Nucleus accumbens (tissue), 56 donors: ENCODE results near the gene SUZ12.
"Not testable (repeated sequence)": the region's sequence is repeated elsewhere in the genome, so short reads cannot be mapped to it uniquely, and the experiment has no call there.

Source experiments
- DNase-seq, 56 donors: peaks; one replicate each; lab custom pipeline; 2025; lab: John Stamatoyannopoulos, UW

SUZ12 gene

DNA sequence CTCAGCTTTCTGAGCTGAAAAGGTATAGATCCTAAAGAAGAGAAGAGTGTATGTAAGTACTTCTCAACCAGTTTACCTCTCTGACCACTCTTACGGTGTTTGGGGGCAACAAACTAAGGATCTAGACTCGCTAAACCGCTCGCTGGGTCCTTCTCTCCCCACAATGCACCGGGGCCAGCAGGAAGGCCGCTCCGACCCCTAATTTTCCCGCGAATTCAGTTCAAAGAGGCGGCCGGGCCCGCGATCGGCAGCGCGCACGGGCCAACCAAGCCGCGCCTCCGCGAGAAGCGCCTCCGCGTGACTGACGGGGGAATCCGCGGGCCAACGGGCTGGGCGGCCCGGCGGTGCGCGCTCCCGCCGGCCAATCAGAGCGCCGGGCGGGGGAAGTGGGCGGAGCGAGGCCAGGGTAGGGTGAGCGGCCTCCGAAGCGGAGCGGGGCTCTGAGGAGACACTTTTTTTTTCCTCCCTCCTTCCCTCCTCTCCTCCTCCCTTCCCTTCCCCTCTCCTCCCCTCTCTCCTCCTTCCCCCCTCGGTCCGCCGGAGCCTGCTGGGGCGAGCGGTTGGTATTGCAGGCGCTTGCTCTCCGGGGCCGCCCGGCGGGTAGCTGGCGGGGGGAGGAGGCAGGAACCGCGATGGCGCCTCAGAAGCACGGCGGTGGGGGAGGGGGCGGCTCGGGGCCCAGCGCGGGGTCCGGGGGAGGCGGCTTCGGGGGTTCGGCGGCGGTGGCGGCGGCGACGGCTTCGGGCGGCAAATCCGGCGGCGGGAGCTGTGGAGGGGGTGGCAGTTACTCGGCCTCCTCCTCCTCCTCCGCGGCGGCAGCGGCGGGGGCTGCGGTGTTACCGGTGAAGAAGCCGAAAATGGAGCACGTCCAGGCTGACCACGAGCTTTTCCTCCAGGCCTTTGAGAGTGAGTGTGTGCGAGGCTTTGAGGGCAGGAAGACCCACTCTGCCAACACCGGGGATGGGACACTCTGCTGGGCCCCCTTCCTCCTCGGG lies at the start of gene SUZ12:
TSS of gene SUZ12 (plus strand) at position 393 of the 995 bp plus-strand sequence. CDS start at position 633, 240 bp downstream.
- DNase-seq, result peak in 55 of 56 donors; percentile 25 to 94 (median 77)

DNA sequence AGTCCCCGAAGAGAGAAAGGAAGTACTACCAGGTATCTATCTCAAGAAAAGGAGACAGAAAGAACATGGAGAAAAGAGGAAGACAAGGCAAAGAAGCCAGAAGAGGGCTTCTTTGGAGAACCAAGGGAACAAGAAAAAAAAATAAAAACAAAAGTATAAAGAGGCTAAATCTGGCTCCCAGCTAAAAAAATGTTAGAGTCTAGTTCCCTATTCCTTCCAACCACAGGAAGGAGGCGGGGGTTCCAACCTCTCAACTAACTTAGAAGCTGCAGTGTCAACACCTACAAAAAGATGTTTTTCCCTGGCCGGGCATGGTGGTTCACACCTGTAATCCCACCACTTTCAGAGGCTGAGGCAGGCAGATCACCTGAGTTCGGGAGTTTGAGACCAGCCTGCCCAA lies 48.7 kb upstream of the SUZ12 start:
- DNase-seq, result peak in 5 of 56 donors; percentile 1 to 20 (median 2)

DNA sequence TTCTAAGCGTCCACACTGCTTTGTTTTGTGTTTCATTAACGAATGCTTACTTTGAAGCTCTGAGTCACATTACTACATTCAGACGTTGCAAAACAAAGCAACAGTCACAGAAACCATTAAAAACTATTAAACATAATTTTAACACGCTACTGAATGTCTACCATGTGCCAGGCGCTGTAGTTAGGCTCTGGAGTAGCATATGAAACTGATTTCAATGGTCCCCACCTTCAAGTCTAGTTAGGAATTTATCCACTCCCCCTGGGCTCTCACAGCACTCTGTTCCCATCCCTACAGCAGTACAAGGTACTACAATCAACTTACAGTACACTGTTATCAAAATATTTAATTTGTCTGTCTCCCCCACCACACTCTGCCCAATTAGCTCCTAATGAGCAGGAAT lies 35.9 kb upstream of the SUZ12 start:
- DNase-seq, result no peak

DNA sequence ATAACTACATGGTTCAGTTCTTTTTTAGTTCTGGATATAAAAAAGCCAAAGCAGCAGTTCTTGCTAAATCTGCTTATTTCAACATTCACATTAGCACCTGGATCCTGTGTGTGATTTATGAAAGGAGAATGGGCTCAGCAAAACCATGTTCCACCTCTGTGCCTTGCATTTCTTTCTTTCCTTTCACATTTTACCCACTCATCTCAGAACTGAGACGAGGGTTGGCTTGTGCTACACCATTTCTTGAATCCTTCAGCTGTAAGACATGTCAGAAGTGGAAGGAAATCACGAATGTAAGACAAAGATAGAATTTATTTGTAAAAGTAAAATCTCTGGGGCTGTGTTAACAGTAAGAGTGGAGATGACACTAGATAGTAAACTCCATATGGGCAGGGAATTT lies 34.1 kb upstream of the SUZ12 start:
- no peak for DNase-seq

DNA sequence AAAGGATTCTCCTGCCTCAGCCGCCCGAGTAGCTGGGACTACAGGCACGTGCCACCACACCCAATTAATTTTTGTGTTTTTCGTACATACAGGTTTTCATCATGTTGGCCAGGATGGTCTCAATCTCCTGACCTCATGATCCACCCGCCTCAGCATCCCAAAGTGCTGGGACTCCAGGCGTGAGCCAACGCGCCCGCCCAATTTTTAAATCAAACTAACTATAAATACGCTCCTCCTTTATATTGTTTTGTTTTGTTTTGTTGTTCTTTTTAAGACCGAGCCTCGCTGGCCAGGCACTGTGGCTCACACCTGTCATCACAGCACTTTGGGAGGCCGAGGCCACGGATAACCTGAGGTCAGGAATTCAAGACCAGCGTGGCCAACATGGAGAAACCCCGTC lies 33.4 kb upstream of the SUZ12 start:
- DNase-seq, result no peak

DNA sequence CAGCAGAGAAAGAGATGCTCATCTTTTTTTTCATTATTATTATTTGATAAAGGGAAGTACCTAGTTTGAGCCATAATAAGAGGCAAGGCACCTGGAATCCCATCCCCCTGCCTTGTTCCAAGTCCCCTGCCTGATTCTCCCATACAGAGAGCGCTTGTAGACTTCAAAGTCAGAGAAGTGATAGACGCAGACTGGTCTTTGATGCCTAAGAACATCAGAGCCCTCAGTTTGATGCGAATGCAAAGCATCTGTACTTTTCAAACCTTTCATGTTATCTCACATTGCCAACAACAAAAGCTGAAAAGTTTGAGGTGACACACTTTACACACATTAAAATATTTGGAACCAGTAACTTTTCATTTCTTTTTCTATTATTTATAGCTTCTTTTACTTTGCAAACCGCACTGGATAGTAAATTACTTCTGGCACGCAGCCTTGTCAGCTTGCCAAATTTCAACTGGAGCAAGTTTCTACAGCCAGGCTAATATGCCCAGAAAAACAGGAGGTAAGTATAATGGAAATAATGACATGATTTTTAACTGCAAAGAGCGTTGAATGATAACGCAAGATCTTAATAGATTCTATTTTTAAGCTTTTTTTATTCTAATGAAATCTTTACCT lies 29.4 kb upstream of the SUZ12 start:
- DNase-seq, result peak in 6 of 56 donors; percentile 2 to 30 (median 7)

DNA sequence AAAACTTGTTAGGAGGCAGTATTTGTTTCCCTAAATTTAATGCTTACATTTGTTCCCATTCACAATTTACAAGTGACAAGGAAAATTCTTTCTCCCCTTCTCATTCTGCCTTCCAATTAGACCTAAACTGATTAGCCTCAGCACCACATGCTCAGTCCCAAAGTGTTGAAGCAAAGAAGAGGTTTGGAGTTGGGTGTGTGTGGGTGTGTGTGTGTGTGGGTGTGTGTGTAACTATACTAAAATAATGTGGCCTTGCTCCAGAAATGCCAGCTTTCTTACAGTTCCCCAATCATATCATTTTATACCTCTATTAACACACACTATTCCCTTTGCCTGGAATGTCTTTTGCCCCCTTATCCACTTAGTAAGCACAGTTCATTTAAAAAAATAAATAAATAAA lies 28.4 kb upstream of the SUZ12 start:
- no peak for DNase-seq

DNA sequence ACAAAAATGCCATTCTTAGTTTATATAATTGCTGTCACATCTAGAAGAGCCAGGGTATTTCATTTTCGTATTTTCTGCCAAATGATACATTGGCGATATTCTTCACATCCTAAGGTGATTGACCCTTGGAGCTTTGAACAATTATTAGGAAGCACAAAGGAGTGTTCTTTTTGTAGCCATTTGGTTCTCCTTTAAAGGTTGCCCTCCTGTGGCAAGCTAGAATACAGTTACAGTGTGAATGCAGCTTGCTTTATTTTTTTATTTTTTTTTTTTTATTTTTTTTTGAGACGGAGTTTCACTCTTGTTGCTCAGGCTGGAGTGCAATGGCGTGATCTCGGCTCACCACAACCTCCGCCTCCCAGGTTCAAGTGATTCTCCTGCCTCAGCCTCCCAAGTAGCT lies 24.1 kb upstream of the SUZ12 start:
- DNase-seq, result not testable (repeated sequence)

DNA sequence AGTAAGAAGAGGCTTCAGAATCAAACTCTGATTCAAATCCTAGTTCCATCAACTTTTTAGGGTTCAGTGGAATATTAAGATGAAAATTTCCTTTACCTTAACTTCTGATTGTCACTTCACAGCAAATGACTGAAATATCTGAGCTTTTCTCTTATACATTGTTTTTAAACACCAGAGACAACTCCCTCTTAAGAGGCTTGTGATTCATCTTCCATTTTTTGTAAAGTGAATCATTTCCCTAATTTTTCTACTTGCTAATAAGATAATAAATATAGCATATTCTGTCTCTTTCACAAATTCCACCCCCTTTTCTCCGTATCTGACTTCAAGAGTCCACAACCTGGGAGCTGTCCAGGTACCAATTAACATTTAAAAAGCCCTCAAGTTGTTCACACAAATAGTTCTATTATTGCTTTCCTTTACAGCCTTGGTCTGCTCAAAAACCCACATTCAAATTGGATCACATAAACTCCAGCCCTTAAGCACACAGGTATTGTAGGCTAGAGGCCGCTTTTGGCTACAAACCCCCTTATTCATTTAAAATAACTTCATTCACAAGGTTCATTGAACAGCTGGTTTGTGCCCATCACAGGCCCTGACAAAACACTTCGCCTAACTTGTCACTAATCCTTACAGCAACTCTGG lies 21.2 kb upstream of the SUZ12 start:
- DNase-seq, result no peak

DNA sequence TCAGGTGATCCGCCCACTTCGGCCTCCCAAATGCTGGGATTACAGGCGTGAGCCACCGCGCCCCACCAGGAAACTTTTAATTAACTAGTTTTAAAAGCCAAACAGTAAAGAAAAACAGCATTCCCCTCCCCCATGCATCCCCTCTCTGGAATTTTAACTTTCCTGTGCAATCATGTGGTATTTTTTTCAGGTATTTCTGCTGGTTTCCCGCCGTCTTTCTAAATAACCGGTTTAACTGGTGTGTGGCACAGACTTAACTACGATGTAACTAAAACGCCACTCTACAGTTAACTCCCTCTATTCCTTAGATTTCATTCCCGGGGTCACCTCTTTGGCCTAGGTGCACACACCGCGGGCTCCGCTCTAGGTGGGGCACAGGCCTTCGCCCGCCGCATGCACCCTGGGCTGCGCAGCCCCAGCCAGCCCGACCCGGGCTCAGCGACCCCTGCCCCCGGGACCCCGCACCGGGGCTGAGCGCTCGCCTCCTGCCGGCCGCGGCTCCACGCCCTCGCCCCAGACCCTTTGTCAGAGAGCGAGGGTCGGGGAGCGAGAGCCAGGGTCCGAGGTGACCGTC lies 20.2 kb upstream of the SUZ12 start:
- DNase-seq, result no peak

DNA sequence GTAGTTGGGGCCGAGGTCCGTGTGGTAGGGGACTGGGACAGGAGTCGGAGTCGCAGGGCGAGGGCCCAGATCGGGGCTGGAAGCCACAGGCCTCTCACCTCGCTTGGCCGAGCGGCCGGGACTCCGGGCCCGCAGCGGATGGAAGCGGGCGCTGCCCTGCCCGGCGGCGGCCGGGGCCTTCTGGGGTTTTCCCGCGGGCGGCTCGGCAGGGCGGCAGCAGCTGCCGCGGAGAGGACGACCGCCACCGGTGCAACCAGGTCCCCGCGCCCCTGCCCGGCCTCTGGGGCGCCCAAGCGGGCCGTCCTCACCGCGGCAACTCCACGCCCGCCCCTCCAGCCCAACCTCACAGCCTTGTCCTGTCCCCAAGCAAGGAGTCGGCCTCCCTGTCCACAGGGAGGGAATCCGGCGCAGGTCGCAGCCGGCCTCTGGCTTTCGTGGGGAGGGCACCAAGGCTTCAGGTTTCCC lies 19.7 kb upstream of the SUZ12 start:
- no peak for DNase-seq

DNA sequence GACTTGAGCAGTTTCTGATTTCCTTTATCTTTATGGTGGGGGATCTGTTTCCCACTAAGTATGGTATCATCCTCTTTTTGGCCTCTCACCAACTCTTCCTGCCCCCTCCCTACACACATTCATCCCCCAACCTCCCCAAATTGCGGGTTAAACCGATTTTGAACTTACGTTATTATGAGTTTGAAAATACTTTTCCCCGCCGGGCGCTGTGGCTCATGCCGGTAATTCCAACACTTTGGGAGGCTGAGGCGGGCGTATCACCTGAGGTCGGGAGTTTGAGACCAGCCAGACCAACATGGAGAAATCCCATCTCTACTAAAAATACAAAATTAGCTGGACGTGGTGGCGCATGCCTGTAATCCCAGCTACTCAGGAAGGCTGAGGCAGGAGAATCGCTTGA lies 19.1 kb upstream of the SUZ12 start:
- DNase-seq, result not testable (repeated sequence)

DNA sequence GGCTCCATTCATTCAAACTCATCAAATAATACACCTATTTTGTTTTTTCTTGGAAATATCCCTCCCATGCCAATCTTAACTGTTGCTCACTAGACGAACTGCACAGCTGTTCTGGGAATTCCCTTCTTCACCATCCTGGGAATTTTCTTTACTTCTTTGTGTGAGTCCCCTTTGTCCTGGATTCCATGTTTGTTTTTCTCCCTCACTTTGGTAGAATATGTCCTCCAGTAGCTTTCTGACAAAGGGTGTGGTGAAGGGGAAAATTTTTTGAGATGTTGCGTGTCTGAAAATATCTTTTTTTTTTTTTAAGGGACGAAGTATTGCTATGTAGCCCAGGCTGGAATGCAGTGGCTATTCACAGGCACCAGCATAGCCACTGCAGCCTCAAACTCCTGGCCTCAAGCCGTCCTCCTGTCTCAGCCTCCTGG lies 18.1 kb upstream of the SUZ12 start:
- no peak for DNase-seq

DNA sequence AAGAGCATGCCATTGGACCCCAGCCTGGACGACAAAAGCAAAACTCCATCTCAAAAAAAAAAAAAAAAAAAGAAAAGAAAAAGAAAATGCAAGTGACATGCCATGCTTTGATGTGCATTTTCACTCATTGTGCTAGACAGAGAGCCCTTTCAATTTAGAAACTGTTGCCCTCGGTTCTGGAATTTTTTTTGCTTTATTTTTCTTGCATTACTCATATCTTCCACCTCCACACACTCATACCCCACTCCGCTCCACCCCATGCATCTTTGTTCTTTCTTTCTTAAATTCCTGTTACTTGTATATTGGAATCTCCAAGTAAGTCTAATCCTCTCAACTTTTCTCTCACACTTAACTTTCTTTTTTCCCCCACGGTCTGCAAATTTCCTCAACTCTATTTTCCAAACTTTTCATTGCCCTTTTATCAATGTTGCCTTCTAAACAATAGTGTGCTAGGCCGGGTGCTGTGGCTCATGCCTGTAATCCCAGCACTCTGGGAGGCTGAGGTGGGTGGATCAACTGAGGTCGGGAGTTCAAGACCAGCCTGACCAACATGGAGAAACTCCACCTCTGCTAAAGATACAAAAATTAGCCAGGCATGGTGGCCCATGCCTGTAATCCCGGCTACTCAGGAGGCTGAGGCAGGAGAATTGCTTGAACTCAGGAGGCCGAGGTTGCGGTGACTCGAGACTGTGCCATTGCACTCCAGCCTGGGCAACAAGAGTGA lies 16.8 kb upstream of the SUZ12 start:
- DNase-seq, result peak in 2 of 56 donors; percentile 14 to 38

DNA sequence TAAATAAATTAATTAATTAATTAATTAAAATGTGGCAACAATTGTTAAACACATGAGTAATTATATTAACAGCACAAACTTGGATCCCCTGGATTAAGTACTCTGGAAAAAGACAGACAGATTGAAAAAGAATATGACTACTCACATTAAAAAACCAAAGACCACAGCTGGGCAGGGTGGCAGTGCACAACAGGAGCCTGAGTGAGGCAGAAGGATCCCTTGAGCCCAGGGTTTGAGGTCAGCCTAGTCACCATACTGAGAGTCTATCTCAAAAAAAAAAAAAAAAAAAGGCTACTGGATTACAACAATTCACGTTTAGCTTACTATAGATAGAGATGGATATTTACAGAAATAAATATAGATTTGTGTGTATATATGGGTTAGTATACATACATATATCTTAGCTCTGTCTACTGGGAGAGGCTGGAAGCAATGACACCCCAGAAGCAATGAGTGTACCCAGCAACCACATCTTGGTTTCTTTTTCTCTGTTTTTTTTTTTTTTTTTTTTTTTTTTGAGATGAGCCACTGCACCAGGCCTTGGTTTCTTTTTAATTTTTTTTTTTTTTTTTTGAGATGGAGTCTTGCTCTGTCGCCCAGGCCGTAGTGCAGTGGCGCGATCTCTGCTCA lies 10.6 kb upstream of the SUZ12 start:
- no peak for DNase-seq

DNA sequence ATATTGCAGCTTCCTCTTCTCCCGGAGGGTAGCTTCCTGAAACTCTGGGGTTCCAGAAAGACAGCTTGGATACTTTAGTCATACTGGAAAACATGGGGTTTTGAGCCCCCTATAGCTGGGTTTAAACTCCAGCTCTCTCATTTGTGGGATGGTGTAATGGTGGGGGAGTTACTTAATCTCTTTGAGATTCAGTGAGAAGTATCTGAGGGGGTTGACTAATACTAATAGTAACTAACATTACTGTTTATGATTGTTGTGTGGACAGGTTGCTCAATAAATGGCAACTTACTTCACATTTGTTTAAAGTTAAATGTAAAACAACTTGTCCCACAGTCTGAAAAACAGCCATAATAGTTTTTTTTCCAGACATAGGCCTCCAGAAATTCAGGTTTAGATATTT lies 5.1 kb upstream of the SUZ12 start:
- no peak for DNase-seq

DNA sequence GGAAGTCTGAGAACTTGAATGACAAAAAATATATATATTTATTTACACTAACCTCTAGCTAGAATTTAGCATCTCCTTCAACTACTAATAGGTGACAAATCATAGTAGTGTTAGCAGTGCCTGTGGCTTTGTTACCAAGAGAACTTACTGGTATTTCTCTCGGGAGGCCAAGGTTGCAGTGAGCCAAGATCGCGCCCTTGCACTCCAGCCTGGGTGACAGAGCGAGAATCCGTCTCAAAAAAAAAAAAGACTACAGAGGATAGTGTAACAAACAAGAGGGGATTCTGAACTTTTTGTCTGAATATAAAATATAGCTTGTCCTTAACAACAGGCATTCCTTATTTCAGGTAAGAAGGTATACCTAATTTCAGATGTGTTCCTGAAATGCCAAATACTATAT lies 1.3 kb upstream of the SUZ12 start:
- no peak for DNase-seq

DNA sequence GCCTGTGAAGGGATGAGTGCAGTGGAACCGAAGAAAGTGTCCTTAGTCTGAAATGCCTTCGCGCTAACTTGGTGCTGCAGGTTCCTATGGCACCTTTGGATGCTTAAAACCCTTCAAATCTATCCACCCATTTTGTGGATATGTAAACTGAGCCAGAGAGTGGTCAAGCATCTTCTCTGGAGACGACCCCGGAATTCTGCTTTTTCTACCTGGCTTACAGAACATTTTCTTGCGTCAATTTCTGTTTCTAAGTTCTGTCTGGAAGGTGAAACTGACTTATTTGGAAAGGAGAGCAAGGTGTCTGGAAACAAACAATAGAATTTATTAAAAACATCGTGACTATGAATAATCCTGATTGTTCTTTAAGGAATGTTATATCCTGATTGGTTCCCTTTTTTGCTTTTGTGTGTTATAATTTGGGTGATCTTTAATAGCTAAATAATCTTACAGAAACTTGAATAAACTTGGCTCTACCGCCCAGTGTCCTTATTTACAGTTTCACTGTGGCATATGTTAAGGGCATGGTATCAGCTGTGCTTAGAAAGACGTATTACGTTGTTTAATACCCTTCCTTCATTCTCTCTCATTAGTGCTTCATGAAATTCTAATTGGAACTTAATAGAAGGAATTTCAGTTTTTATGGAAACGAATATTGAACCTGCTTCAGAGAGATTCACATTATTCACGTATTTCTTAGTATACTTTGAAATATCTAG lies 1.3 kb downstream of the SUZ12 start:
- DNase-seq, result not testable (repeated sequence)

DNA sequence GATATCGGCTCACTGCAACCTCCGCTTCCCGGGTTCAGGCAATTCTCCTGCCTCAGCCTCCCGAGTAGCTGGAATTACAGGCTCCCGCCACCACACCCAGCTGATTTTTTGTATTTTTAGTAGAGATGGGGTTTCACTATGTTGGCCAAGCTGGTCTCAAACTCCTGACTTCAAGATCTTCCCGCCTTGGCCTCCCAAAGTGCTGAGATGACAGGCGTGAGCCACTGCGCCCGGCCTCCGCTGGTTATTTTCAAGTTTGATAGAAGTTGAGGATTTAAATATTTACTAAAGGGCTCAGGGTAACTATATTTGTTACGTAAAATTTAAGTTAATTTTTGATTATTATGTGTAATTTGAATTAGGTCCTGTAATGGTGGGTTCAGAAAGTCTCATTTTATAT lies 5.1 kb downstream of the SUZ12 start:
- not testable (repeated sequence) for DNase-seq
